Sigmoid colon (tissue), 7 donors: ENCODE data around the gene MED28. TPM values are rescaled to one million over a fixed set of nuclear protein-coding genes. Genes with fewer than 3 reads are reported as not detected.

ENCODE experiments used
- DNase-seq: peaks from one replicate; pipeline ENCODE4 v3.0.0-alpha.2; 2019
- H3K27ac ChIP-seq, 4 donors: fragments of 200-600 bp; sonication (generic); one replicate each; pipeline ENCODE4 v1.5.1; 2016 to 2019; ENCODE audit warnings: mild to moderate bottlenecking in 1 of 4
- H3K27me3 ChIP-seq, 3 donors: fragments of 200-600 bp; sonication (generic); one replicate each; pipeline ENCODE4 v1.5.1; 2019; ENCODE audit warnings: mild to moderate bottlenecking in 1 of 3
- H3K36me3 ChIP-seq, 4 donors: fragments of 200-600 bp; sonication (generic); one replicate each; pipeline ENCODE4 v1.5.1; 2016 to 2019
- H3K4me1 ChIP-seq, 4 donors: fragments of 200-600 bp; sonication (generic); one replicate each; pipeline ENCODE4 v1.5.1; 2017 to 2019
- H3K4me3 ChIP-seq, 4 donors: fragments of 200-600 bp; sonication (generic); one replicate each; pipeline ENCODE4 v1.5.1; 2017 to 2019; ENCODE audit warnings: mild to moderate bottlenecking in 2 of 4, moderate library complexity in 1 of 4
- H3K9me3 ChIP-seq, 4 donors: fragments of 200-600 bp in 3 of 4; sonication (generic) in 3 of 4; one replicate each; pipeline versions ENCODE4 v1.5.1 to v1.6.1; 2013 to 2019
- EP300 ChIP-seq, 4 donors: sonication (generic); formaldehyde crosslinking; IDR thresholded peaks; one replicate each; pipeline ENCODE4 v1.6.1; 2017; ENCODE audit warnings: antibody characterized with exemption in 4 of 4
- POLR2A ChIP-seq, 2 donors: fragments of 450-650 bp; IDR thresholded peaks; one replicate each; pipeline ENCODE4 v1.6.1; 2016; ENCODE audit warnings: antibody characterized with exemption in 2 of 2, mild to moderate bottlenecking in 2 of 2, moderate library complexity in 2 of 2
- POLR2AphosphoS5 ChIP-seq, 4 donors: sonication (generic); formaldehyde crosslinking; IDR thresholded peaks; one replicate each; pipeline ENCODE4 v1.6.1; 2017; ENCODE audit warnings: antibody characterized with exemption in 4 of 4
- WGBS, 2 donors: extraction: QIAGEN DNeasy Blood & Tissue Kit; methylation state at CpG; one replicate each; pipeline ENCODE4 v1.1.7; 2013; 5-methylcytosine and 5-hydroxymethylcytosine counted together
- intact Hi-C: fragments of 100-400 bp; cut with DNase I; formaldehyde crosslinking; loops from one replicate; pipeline ENCODE4 v1.15.1; 2023
- polyA plus RNA-seq, 3 donors: library from polyadenylated mRNA; stranded (reverse); fragments of 200-250 nt; gene quantifications; one replicate each; pipeline ENCODE4 v1.2.3, GENCODE V29; 2013
- total RNA-seq, 4 donors: library from RNA; depleted of rRNA; stranded (reverse); fragments of >200 nt; gene quantifications; one replicate each; pipeline ENCODE4 v1.1.0, GENCODE V29; 2016
- TF ChIP-seq, protein P1 (sequence below), 4 experiments: fragments of 450-650 bp in 3 of 4; fragments of 200-600 bp in 1 of 4; IDR thresholded peaks; one replicate each; pipeline ENCODE4 v1.5.1; 2016 to 2019; ENCODE audit warnings: antibody characterized with exemption in 4 of 4, mild to moderate bottlenecking in 3 of 4, moderate library complexity in 2 of 4
- donor health status: healthy with polysubstance abuse.
- donor health status: Bipolar disorder and iron deficiency.
- donor health status: healthy.

MED28 gene
- total and polyA plus RNA-seq, 7 donors: 8.4 to 24.0 (median 17.1) TPM

DNA sequence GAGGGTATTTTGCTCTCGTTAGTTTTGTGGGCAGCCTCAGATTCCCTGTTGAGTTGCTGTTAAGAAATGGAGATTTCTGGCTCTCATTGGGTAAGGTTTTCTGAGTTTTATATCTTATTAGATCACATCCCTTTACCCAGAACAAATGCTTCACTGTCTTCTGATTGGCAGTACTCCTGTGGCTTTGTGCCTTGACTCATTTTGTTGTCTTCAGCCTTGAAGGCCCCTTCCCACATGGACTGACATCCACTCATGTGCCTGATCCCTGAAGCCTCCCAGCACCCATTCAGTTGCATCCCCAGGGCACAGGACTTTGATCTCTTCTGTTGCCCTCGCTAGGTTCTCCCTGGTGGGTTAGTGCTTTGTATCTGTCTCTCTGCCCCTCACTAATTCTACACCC, 10.4 kb downstream of the MED28 start:
- no peaks in the 10 kb centered on the region for H3K27me3 ChIP-seq
- no peak for TF ChIP-seq EP300 (IDR thresholded peaks at IDR 0.05)
- no peak for TF ChIP-seq POLR2A (IDR thresholded peaks at IDR 0.05)
- TF ChIP-seq POLR2AphosphoS5 (IDR thresholded peaks at IDR 0.05): no peak
- TF ChIP-seq, protein P1, sequence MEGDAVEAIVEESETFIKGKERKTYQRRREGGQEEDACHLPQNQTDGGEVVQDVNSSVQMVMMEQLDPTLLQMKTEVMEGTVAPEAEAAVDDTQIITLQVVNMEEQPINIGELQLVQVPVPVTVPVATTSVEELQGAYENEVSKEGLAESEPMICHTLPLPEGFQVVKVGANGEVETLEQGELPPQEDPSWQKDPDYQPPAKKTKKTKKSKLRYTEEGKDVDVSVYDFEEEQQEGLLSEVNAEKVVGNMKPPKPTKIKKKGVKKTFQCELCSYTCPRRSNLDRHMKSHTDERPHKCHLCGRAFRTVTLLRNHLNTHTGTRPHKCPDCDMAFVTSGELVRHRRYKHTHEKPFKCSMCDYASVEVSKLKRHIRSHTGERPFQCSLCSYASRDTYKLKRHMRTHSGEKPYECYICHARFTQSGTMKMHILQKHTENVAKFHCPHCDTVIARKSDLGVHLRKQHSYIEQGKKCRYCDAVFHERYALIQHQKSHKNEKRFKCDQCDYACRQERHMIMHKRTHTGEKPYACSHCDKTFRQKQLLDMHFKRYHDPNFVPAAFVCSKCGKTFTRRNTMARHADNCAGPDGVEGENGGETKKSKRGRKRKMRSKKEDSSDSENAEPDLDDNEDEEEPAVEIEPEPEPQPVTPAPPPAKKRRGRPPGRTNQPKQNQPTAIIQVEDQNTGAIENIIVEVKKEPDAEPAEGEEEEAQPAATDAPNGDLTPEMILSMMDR (IDR thresholded peaks at IDR 0.05): no peak
- no peaks in the 10 kb centered on the region for H3K9me3 ChIP-seq
- no peak for DNase-seq
- peaks cover 0 to under 1% (median under 1%) of the 10 kb centered on the region in 4 donors for H3K4me1 ChIP-seq
- H3K4me3 ChIP-seq: no peak overlapping the region
- H3K27ac ChIP-seq: no peak overlapping the region
- H3K36me3 ChIP-seq: peaks cover 33 to 100% (median 74%) of the 10 kb centered on the region in 4 donors
- intact Hi-C loops: no loop called here
- 85 to 86% methylated on average over 2 of the region's 2 CpGs for WGBS, 2 donors

DNA sequence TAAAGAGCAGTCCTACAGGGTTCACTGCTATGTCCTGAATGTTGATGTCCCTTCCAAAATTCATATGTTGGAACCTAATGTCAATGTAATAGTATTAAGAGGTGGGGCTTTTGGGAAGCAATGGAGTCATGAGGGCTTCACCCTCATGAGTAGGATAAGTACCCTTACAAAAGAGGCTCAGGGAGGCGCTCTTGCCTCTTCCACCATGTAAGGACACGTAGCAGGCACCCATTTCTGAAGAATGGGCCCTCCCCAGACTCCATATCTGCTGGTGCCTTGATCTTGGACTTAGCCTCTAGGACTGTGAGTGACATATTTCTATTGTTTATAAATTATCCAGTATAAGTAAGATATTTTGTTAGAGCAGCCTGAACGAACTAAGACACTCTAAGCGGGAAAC, 15.8 kb downstream of the MED28 start:
- H3K4me1 ChIP-seq: no peaks in the 10 kb centered on the region
- WGBS, 2 donors: 94 to 96% methylated on average over 4 of the region's 4 CpGs
- peaks cover 11 to 100% (median 52%) of the 10 kb centered on the region in 4 donors for H3K36me3 ChIP-seq
- DNase-seq: no peak
- no peak overlapping the region for H3K4me3 ChIP-seq
- H3K27me3 ChIP-seq: no peaks in the 10 kb centered on the region
- H3K27ac ChIP-seq: no peak overlapping the region
- TF ChIP-seq, protein P1 (IDR thresholded peaks at IDR 0.05): no peak
- TF ChIP-seq EP300 (IDR thresholded peaks at IDR 0.05) (no peak), POLR2A (IDR thresholded peaks at IDR 0.05) (no peak), POLR2AphosphoS5 (IDR thresholded peaks at IDR 0.05) (no peak)
- intact Hi-C loops: no loop called here
- no peaks in the 10 kb centered on the region for H3K9me3 ChIP-seq

DNA sequence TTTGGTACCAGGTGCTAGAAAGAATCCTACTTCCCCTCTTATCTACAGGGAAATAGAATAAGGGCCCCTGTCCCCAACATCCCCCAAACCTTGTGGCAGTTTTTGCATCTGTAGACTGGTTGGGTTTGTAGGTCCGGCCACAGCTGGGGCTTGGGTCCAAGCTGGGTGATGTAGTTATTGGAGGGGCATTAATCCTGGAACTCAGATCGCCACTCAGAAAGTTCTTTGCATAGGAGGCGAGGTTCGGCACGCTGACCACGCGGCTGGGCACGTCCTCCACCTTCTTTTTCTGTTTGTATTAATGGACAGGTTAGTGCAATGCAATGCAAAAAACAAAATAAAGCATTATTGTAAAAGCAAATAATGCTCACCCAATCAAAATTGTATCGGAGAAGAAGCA, 19.2 kb downstream of the MED28 start:
- DNase-seq: no peak
- no peak for TF ChIP-seq POLR2AphosphoS5 (IDR thresholded peaks at IDR 0.05)
- TF ChIP-seq, protein P1 (IDR thresholded peaks at IDR 0.05): no peak
- TF ChIP-seq EP300 (IDR thresholded peaks at IDR 0.05): no peak
- TF ChIP-seq POLR2A (IDR thresholded peaks at IDR 0.05): no peak
- Histone ChIP-seq H3K27ac (no peak overlapping the region), H3K27me3 (no peaks in the 10 kb centered on the region), H3K36me3 (peaks cover 0 to 73% (median 23%) of the 10 kb centered on the region in 4 donors), H3K9me3 (no peaks in the 10 kb centered on the region), H3K4me3 (no peak overlapping the region), H3K4me1 (no peaks in the 10 kb centered on the region)
- 95 to 96% methylated on average over 9 of the region's 9 CpGs for WGBS, 2 donors
- intact Hi-C loops: no loop called here

DNA sequence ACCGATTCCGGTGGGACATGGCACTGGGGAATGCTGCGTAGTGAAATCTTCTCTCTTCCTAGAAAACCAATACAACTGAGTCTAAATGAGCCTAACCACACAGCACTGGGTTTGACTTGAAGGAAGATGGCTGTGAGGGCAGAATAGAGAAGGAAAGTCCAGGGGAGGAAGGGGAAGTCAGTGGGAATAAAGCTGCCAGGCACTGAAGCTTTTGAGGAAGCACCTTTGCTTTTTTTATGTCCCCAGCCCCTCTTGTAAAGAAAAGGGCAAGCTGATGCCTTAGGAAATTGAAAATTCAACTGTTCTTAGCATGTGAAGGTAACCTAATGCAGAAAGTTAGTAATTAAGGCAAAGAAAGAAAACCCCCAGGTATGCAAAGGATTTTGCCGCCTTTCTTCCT, 20.6 kb downstream of the MED28 start:
- intact Hi-C loops: loop anchor here (5.0 kb wide), 1 partner anchor 172 kb away; no protein-coding TSS in a partner anchor
- H3K27ac ChIP-seq: no peak overlapping the region
- TF ChIP-seq, protein P1 (IDR thresholded peaks at IDR 0.05): no peak
- no peak for TF ChIP-seq POLR2AphosphoS5 (IDR thresholded peaks at IDR 0.05)
- TF ChIP-seq EP300 (IDR thresholded peaks at IDR 0.05): no peak
- TF ChIP-seq POLR2A (IDR thresholded peaks at IDR 0.05): no peak
- H3K9me3 ChIP-seq: no peaks in the 10 kb centered on the region
- peaks cover 0 to 59% (median 19%) of the 10 kb centered on the region in 4 donors for H3K36me3 ChIP-seq
- WGBS, 2 donors: 97 to 98% methylated on average over 4 of the region's 4 CpGs
- H3K4me3 ChIP-seq: no peak overlapping the region
- H3K27me3 ChIP-seq: no peaks in the 10 kb centered on the region
- DNase-seq: no peak
- no peaks in the 10 kb centered on the region for H3K4me1 ChIP-seq

DNA sequence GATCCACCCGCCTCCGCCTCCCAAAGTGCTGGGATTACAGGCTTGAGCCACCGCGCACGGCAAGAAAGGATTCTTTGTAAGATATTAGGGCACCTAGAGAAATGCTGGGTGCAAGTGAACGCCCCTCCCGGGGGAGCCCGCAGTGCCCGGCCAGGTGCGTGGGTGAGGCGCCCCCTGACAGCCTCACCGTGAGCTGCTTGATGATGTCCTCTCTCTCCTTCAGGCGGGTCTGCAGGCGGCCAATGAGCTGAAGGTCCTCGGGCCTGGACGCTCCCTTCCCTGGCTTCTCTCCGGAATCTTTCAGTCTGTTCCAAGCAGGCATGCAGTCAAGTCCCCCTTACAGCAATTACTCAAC, 21.9 kb downstream of the MED28 start:
- no peaks in the 10 kb centered on the region for H3K27me3 ChIP-seq
- no peak overlapping the region for H3K4me3 ChIP-seq
- no peaks in the 10 kb centered on the region for H3K9me3 ChIP-seq
- TF ChIP-seq POLR2AphosphoS5 (IDR thresholded peaks at IDR 0.05) (no peak), EP300 (IDR thresholded peaks at IDR 0.05) (no peak), POLR2A (IDR thresholded peaks at IDR 0.05) (no peak)
- TF ChIP-seq, protein P1 (IDR thresholded peaks at IDR 0.05): no peak
- no peak overlapping the region for H3K27ac ChIP-seq
- WGBS, 2 donors: 91% methylated on average over 17 of the region's 17 CpGs
- intact Hi-C loops: loop anchor here (1.0 to 5.0 kb wide), 2 partner anchors 87 to 171 kb away; no protein-coding TSS in a partner anchor
- DNase-seq: no peak
- peaks cover 0 to 46% (median 17%) of the 10 kb centered on the region in 4 donors for H3K36me3 ChIP-seq
- H3K4me1 ChIP-seq: no peaks in the 10 kb centered on the region
